Neural crest cell (in vitro differentiated cells): ENCODE results near the gene DMP1. TPM values are rescaled to one million over a fixed set of nuclear protein-coding genes. Genes with fewer than 3 reads are reported as not detected.

ENCODE experiments used
- DNase-seq: peaks from one replicate; pipeline ENCODE4 v3.0.0; 2021; ENCODE audit warnings: low read depth, mixed read lengths, low spot score
- H3K27ac Mint-ChIP-seq: one replicate; pipeline ENCODE4 v1.8.0; 2021; ENCODE audit warnings: mild to moderate bottlenecking, mixed read lengths; ENCODE audit not compliant: unreplicated experiment
- H3K27me3 Mint-ChIP-seq: 2 replicates; pipeline ENCODE4 v1.8.0; 2021; ENCODE audit warnings: low read depth, mild to moderate bottlenecking, mixed read lengths
- H3K36me3 Mint-ChIP-seq: 2 replicates; pipeline ENCODE4 v1.8.0; 2021; ENCODE audit warnings: low read depth, mild to moderate bottlenecking, mixed read lengths
- H3K4me1 Mint-ChIP-seq: 2 replicates; pipeline ENCODE4 v1.8.0; 2021; ENCODE audit warnings: mixed read lengths
- H3K4me3 Mint-ChIP-seq: one replicate; pipeline ENCODE4 v1.8.0; 2021; ENCODE audit warnings: mild to moderate bottlenecking, mixed read lengths
- H3K9me3 Mint-ChIP-seq: 2 replicates; pipeline ENCODE4 v1.8.0; 2021; ENCODE audit warnings: mixed read lengths
- total RNA-seq: library from RNA; stranded (reverse); gene quantifications from 2 replicates; pipeline ENCODE4 v1.2.1, GENCODE V29; 2021
- TF ChIP-seq, protein P1 (sequence below): fragments of 200-600 bp; sonication (generic); conservative IDR thresholded peaks from 2 replicates; pipeline ENCODE4 v1.5.0; 2021; ENCODE audit warnings: antibody characterized with exemption, mild to moderate bottlenecking

DMP1 gene
- total RNA-seq, 1 donor from 2014 or later, result not detected

DNA sequence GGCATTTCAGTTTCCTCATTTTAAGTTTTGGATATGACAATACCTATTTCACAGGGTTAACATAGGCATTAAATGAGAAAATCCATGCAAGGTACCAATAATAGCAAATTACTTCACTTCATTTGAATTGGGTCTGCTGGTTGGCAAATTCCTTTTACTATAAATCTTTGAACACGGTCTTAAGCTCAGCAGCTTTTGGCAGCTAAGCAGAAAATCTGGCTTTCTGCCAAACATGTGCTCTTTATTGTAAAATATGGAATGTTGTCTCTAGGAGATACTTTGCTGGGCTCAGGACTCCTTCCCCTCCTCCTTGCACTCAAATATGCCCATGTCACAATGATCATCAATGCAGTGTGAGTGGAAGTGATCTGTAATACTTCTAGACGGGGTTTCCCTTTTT is 16.8 kb upstream of the DMP1 start:
- peaks cover 2% of the 10 kb centered on the region for H3K36me3 Mint-ChIP-seq
- H3K27me3 Mint-ChIP-seq, result no peaks in the 10 kb centered on the region
- DNase-seq, result no peak
- TF ChIP-seq, protein P1, sequence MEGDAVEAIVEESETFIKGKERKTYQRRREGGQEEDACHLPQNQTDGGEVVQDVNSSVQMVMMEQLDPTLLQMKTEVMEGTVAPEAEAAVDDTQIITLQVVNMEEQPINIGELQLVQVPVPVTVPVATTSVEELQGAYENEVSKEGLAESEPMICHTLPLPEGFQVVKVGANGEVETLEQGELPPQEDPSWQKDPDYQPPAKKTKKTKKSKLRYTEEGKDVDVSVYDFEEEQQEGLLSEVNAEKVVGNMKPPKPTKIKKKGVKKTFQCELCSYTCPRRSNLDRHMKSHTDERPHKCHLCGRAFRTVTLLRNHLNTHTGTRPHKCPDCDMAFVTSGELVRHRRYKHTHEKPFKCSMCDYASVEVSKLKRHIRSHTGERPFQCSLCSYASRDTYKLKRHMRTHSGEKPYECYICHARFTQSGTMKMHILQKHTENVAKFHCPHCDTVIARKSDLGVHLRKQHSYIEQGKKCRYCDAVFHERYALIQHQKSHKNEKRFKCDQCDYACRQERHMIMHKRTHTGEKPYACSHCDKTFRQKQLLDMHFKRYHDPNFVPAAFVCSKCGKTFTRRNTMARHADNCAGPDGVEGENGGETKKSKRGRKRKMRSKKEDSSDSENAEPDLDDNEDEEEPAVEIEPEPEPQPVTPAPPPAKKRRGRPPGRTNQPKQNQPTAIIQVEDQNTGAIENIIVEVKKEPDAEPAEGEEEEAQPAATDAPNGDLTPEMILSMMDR, result no peak
- H3K4me1 Mint-ChIP-seq, result peaks cover 3% of the 10 kb centered on the region
- no peak overlapping the region for H3K27ac Mint-ChIP-seq
- no peak overlapping the region for H3K4me3 Mint-ChIP-seq
- peaks cover 7% of the 10 kb centered on the region for H3K9me3 Mint-ChIP-seq

DNA sequence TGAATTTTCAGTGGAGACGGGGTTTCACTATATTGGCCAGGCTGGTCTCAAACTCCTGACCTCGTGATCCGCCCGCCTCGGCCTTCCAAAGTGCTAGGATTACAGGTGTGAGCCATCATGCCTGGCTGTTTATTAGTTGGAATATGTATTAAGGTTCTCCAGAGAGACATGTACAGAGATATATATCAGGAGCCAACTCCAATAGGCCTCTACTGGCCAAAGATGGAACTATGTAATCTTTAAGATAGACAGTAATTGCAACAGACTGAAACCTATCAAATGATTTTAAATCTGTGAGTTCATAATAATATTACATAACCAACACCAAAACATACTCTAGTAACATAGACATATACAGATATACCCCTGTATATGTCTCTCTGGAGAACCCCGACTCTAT is 5.8 kb upstream of the DMP1 start:
- no peaks in the 10 kb centered on the region for H3K27me3 Mint-ChIP-seq
- H3K4me3 Mint-ChIP-seq, result no peak overlapping the region

GRCh38 chr4:87650938-87651337 is 858 bp downstream of the DMP1 start:
- no peaks in the 10 kb centered on the region for H3K27me3 Mint-ChIP-seq

More for the DNA sequence above, 5.8 kb upstream of the DMP1 start:
- DNase-seq, result no peak
- Mint-ChIP-seq H3K36me3 (peaks cover 2% of the 10 kb centered on the region), H3K4me1 (no peaks in the 10 kb centered on the region), H3K9me3 (peaks cover 8% of the 10 kb centered on the region), H3K27ac (no peak overlapping the region)
- TF ChIP-seq, protein P1, result peak; percentile 27

GRCh38 chr4:87651941-87652340 is 1.9 kb downstream of the DMP1 start:
- DNase-seq, result no peak
- peaks cover 12% of the 10 kb centered on the region for H3K4me1 Mint-ChIP-seq
- H3K27me3 Mint-ChIP-seq, result no peaks in the 10 kb centered on the region
- TF ChIP-seq, protein P1, result no peak
- no peaks in the 10 kb centered on the region for H3K36me3 Mint-ChIP-seq
- H3K27ac Mint-ChIP-seq, result no peak overlapping the region
- H3K4me3 Mint-ChIP-seq, result no peak overlapping the region
- H3K9me3 Mint-ChIP-seq, result no peaks in the 10 kb centered on the region

More at GRCh38 chr4:87650938-87651337, 858 bp downstream of the DMP1 start:
- Mint-ChIP-seq H3K4me3 (no peak overlapping the region), H3K27ac (no peak overlapping the region), H3K9me3 (no peaks in the 10 kb centered on the region), H3K36me3 (no peaks in the 10 kb centered on the region), H3K4me1 (peaks cover 12% of the 10 kb centered on the region)
- DNase-seq, result no peak
- TF ChIP-seq, protein P1, result no peak

GRCh38 chr4:87654487-87655044 is 4.5 kb downstream of the DMP1 start:
- H3K27me3 Mint-ChIP-seq, result no peaks in the 10 kb centered on the region
- H3K4me3 Mint-ChIP-seq, result no peak overlapping the region
- H3K9me3 Mint-ChIP-seq, result no peaks in the 10 kb centered on the region
- no peaks in the 10 kb centered on the region for H3K36me3 Mint-ChIP-seq
- H3K27ac Mint-ChIP-seq, result peak overlapping the region; percentile 21
- DNase-seq, result no peak
- H3K4me1 Mint-ChIP-seq, result peaks cover 21% of the 10 kb centered on the region
- TF ChIP-seq, protein P1, result no peak
